GM10248 (cell line): ENCODE measurements around the gene JAKMIP1.

ENCODE experiments used
- CTCF ChIA-PET: fragments of 300-600 bp; sonication (Branson Sonifier 250); formaldehyde crosslinking; extraction: SDS; loops from one replicate; lab custom pipeline; 2021; ENCODE audit warnings: antibody characterized with exemption; lab: Yijun Ruan, JAX
- POLR2A ChIA-PET: fragments of 350-650 bp; sonication (Branson Sonifier 250); formaldehyde crosslinking; extraction: SDS; loops from one replicate; lab custom pipeline; 2020; ENCODE audit warnings: antibody characterized with exemption; lab: Yijun Ruan, JAX
- DNase-seq: peaks from one replicate; pipeline ENCODE4 v3.0.0; 2012; ENCODE audit errors: extremely low spot score
- CTCF ChIP-seq: IDR thresholded peaks from 2 replicates; pipeline ENCODE4 v1.5.1; 2012; ENCODE audit warnings: mild to moderate bottlenecking, low read depth; ENCODE audit errors: extremely low read depth, missing control alignments, control extremely low read depth

JAKMIP1 gene

GRCh38 chr4:6019316-6020263 is 180.8 kb downstream of the JAKMIP1 start:
- CTCF ChIA-PET: interaction anchor here (0.7 to 4.0 kb wide), 11 partner anchors 10 to 313 kb away, joined by 3 to 44 read pairs (median 4); no protein-coding TSS in a partner anchor
- DNase-seq: peak; percentile 67
- POLR2A ChIA-PET: no interaction called here
- peak; percentile 73 for TF ChIP-seq CTCF

GRCh38 chr4:6018331-6018730 is 182.0 kb downstream of the JAKMIP1 start, which contains the start of gene C4orf50:
Gene C4orf50, minus strand, starts transcription at chr4:6018431.
- no peak for DNase-seq
- ChIA-PET CTCF (interaction anchor here (1.2 to 4.0 kb wide), 4 partner anchors 9 to 32 kb away, joined by 3 to 44 read pairs (median 8); no protein-coding TSS in a partner anchor), POLR2A (no interaction called here)
- TF ChIP-seq CTCF: no peak

- POLR2A ChIA-PET: no interaction called here
- TF ChIP-seq CTCF: no peak
- no peak for DNase-seq
- CTCF ChIA-PET: interaction anchor here (4.0 kb wide), 1 partner anchor 19 kb away, joined by 44 read pairs; no protein-coding TSS in a partner anchor
Observed at GRCh38 chr4:6017800-6018199, 182.5 kb downstream of the JAKMIP1 start.

GRCh38 chr4:6017030-6017429 is 183.3 kb downstream of the JAKMIP1 start:
- no peak for DNase-seq
- no peak for TF ChIP-seq CTCF
- ChIA-PET CTCF (interaction anchor here (3.2 to 4.0 kb wide), 2 partner anchors 18 to 19 kb away, joined by 17 to 44 read pairs; no protein-coding TSS in a partner anchor), POLR2A (no interaction called here)

GRCh38 chr4:6013564-6013963 is 186.8 kb downstream of the JAKMIP1 start:
- DNase-seq: no peak
- TF ChIP-seq CTCF: no peak
- CTCF ChIA-PET: interaction anchor here (1.1 to 3.3 kb wide), 3 partner anchors 15 to 314 kb away, joined by 3 to 41 read pairs (median 17); no protein-coding TSS in a partner anchor
- POLR2A ChIA-PET: no interaction called here

GRCh38 chr4:6012200-6012599 is 188.1 kb downstream of the JAKMIP1 start:
- TF ChIP-seq CTCF: no peak
- no peak for DNase-seq
- CTCF ChIA-PET: interaction anchor here (0.9 to 3.3 kb wide), 5 partner anchors 14 to 319 kb away, joined by 3 to 41 read pairs (median 3); no protein-coding TSS in a partner anchor
- POLR2A ChIA-PET: no interaction called here
